HG03045 (cell line): ENCODE data around the gene MEGF6.

ENCODE experiments used
- ATAC-seq: cut with Tn5 transposase; IDR thresholded peaks from one replicate; pipeline ENCODE4 v1.9.1; 2021; ENCODE audit warnings: mild to moderate bottlenecking, moderate library complexity; ENCODE audit not compliant: unreplicated experiment

MEGF6 gene

GRCh38 chr1:3444736-3445135 is 166.6 kb downstream of the MEGF6 start:
- ATAC-seq: no peak

DNA sequence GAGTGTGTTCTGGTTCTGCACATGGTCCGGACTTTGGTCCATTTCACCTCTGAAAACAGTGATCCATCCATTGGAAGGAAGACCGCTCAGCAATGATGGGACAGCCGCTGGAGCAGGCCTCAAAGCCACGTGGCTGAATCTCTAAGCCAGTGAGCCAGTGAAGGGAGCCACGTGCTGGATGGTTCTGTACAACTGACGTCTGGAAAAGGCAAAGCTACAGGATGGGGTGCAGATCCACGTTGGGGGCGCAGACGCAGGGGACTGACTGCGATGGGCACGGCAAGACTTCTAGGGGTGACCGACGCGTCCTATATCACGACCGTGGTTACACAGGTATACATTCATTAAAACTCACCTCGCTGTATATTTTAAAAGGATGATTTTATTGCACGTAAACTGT is 167.0 kb downstream of the MEGF6 start:
- ATAC-seq: no peak

- no peak for ATAC-seq
Measured at GRCh38 chr1:3443807-3444206, 167.5 kb downstream of the MEGF6 start.

- no peak for ATAC-seq
Measured at GRCh38 chr1:3442901-3443300, 168.4 kb downstream of the MEGF6 start.

DNA sequence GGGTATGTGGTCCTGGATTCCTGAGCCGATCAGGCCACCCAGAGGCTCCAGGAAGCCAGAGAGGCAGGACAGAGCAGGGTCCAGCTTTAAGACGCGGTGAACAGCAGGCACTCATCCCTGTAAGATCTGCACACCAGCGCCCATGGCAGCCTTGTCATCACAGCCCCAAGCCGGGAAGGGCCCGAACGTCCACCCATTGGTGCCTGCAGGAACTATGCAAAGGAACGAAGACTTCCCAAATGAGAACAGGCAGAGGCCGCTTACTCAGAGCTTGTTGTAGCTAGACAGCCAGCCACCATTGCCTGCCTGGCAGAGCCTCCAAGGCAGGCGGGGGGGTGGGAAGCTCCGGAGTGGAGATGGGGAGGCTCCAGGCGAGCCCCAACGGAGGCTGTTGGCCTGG is 169.0 kb downstream of the MEGF6 start:
- no peak for ATAC-seq

DNA sequence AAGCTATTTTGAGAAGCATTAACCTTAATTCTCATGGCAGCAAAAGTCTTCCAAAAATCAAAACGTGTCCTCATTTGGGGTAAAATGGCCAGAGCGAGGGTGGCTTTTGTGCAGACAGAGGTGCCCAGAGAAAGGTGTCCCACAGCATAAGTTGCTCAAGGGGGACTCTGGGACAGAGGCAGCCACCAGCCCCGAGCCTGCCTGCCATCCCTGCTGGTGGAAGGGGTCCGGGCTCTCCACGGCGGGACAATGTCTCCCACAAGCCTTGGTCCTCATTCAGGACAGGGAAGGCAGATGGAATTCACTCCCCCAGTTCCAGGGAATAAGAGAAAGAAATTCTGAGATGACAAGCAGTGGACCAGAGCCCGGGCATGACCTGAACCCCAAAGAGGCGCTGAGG is 169.4 kb downstream of the MEGF6 start:
- ATAC-seq: no peak

- ATAC-seq: no peak
Measured at GRCh38 chr1:3441410-3441847, 169.9 kb downstream of the MEGF6 start.

DNA sequence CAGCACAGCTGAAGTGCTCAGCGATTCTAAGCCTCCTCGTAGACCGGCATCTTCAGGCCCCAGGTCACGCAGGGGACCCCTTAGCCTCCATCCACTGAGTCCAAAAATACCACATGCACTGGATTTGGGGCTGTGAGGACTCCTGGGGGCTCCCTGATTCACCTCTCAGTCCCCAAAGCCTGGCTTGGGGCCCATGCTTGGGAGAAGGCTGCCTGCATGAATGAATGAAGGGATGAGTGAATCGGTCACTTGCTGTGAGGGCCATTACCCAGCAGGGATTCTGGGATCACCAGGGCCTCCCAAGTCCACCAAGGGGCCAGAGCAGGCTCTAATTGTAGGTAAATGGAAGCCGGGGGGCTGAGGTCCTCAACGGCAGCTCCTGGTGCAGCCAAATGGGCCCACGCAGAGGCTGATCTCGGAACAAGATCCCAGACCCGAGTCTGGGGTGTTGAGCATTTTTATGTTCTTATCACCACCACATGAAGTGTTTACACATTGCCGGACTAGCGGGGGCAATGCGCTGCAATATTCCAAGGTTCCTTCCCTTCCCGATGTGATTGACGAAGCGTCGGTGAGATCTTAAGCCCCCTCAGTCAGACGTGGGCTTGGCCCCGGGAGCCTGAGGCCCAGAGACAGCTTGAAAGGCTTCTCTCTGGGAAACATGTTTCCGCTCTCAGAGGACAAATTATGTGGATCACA is 170.4 kb downstream of the MEGF6 start:
- no peak for ATAC-seq

DNA sequence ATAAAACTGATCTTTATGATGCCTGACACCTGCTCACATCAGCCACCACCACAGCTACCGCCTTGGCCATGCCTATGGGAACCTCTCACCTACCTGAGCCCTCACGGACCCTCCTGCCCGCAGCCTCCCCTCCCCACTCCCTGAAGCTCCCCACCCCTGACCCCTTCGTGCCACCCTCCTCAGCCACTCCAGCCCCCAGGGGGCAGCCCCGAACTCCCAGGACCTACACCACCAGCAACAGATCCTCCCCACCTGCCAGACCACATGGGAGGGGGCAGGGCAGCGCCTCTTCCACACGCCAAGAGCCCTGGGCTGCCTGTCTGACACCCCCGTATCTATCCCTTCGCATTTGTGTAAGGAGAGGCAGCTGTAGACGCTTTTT is 171.0 kb downstream of the MEGF6 start:
- ATAC-seq: no peak
